ENCODE measurements around the gene TKT. TPM values are rescaled to one million over a fixed set of nuclear protein-coding genes. Genes with fewer than 3 reads are reported as not detected.
"Not testable (repeated sequence)": the region's sequence is repeated elsewhere in the genome, so short reads cannot be mapped to it uniquely, and the experiment has no call there.

Gene TKT
- total RNA-seq, 1 experiment from 2014 or later: 377 TPM

DNA sequence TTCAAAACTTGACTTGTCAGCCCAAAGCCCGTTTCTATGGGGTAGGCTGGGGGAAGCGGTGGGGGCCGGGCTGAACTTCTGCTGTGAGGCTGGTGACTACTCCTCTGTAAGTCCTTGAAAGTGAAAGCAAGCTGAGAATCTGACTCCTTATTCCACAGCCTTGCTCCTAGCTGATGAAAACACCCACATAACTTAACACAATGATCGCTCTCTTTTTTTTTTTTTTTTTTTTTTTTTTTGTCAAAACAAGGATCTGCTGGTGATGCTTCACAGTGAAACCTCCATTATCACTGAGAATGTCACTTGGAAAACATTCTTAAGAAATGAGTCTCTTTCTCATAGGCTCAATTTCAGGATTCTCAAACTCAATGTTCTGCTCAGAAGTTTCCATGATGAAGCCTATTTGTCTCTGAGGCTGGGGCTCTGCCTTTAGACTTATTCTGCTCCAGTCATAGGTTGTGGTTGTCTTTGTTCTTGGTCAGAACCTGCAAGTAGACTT, 31.4 kb upstream of the TKT start:
- Histone ChIP-seq H3K9ac (ENCODE audit: low read length) (no peak overlapping the region), H4K20me1 (ENCODE audit: insufficient read depth, low read depth, low read length) (no peaks in the 10 kb centered on the region), H3K4me2 (ENCODE audit: low read depth, low read length, poor library complexity, severe bottlenecking) (no peak overlapping the region), H3K4me3 (ENCODE audit: low read length) (no peak overlapping the region), H3K27ac (ENCODE audit: low read length) (no peak overlapping the region), H3K9me2 (replicated peaks; ENCODE audit: insufficient read depth, low read length) (no peaks in the 10 kb centered on the region), H2AFZ (ENCODE audit: low read length) (no peak overlapping the region), H3K4me1 (ENCODE audit: low read length) (no peaks in the 10 kb centered on the region), H3K79me2 (ENCODE audit: low read length) (no peaks in the 10 kb centered on the region), H3K9me3 (ENCODE audit: low read length) (no peaks in the 10 kb centered on the region), H3K36me3 (ENCODE audit: insufficient read depth, low read length) (0 out of 2 replicates have a peak, but pooled peaks cover 6% of the 10 kb centered on the region), H3K27me3 (ENCODE audit: low read length) (no peaks in the 10 kb centered on the region)
- no peak for DNase-seq

DNA sequence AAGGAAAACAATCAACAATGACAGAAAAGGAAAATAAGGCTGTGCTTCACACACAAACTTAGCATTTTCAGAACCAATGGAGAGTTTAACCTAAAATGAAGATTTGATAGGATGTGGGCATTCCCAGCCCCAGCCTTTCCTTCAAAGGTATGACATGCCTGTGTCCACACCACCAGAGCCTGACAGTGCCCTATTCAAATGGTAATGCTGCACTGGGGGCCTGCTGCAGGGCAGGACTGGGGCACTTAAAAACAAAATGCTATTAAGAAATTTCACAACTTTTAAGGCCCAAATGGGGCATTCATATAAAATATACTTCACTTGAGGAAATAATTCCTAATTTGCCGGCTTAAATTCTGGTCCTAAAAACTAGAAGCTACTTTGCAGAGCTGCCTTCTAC, 30.9 kb upstream of the TKT start:
- DNase-seq: no peak
- no peaks in the 10 kb centered on the region for H4K20me1 ChIP-seq (ENCODE audit: insufficient read depth, low read depth, low read length)
- no peaks in the 10 kb centered on the region for H3K9me2 ChIP-seq (replicated peaks; ENCODE audit: insufficient read depth, low read length)
- H3K9me3 ChIP-seq (ENCODE audit: low read length): no peaks in the 10 kb centered on the region
- H3K4me2 ChIP-seq (ENCODE audit: low read depth, low read length, poor library complexity, severe bottlenecking): no peak overlapping the region
- no peak overlapping the region for H3K9ac ChIP-seq (ENCODE audit: low read length)
- no peaks in the 10 kb centered on the region for H3K27me3 ChIP-seq (ENCODE audit: low read length)
- H3K4me1 ChIP-seq (ENCODE audit: low read length): no peaks in the 10 kb centered on the region
- no peaks in the 10 kb centered on the region for H3K79me2 ChIP-seq (ENCODE audit: low read length)
- 0 out of 2 replicates have a peak, but pooled peaks cover 6% of the 10 kb centered on the region for H3K36me3 ChIP-seq (ENCODE audit: insufficient read depth, low read length)
- no peak overlapping the region for H3K4me3 ChIP-seq (ENCODE audit: low read length)
- no peak overlapping the region for H2AFZ ChIP-seq (ENCODE audit: low read length)
- no peak overlapping the region for H3K27ac ChIP-seq (ENCODE audit: low read length)

DNA sequence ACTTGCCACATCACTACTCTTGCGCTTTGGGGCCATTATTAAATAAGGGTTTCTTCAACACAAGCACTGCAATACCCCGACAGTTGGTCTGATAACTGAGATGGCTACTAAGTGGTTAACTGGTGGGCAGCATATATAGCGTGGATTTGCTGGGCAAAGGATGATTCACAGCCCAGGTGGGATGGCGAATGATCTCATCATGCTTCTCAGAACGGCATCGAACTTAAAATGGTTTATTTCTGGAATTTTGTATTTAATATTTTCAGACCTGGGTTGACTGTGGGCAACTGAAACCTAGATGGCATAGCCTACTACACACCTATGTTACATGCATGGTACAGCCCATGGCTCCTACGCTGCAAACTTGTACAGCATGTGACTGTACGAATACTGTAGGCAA, 26.8 kb upstream of the TKT start:
- Histone ChIP-seq H3K4me1 (ENCODE audit: low read length) (no peaks in the 10 kb centered on the region), H3K4me2 (ENCODE audit: low read depth, low read length, poor library complexity, severe bottlenecking) (no peak overlapping the region), H3K27ac (ENCODE audit: low read length) (no peak overlapping the region), H4K20me1 (ENCODE audit: insufficient read depth, low read depth, low read length) (no peaks in the 10 kb centered on the region), H2AFZ (ENCODE audit: low read length) (no peak overlapping the region), H3K36me3 (ENCODE audit: insufficient read depth, low read length) (0 out of 2 replicates have a peak, but pooled peaks cover 6% of the 10 kb centered on the region), H3K27me3 (ENCODE audit: low read length) (no peaks in the 10 kb centered on the region), H3K79me2 (ENCODE audit: low read length) (no peaks in the 10 kb centered on the region), H3K9me2 (replicated peaks; ENCODE audit: insufficient read depth, low read length) (no peaks in the 10 kb centered on the region), H3K9ac (ENCODE audit: low read length) (no peak overlapping the region), H3K4me3 (ENCODE audit: low read length) (no peak overlapping the region), H3K9me3 (ENCODE audit: low read length) (no peaks in the 10 kb centered on the region)
- DNase-seq: no peak

DNA sequence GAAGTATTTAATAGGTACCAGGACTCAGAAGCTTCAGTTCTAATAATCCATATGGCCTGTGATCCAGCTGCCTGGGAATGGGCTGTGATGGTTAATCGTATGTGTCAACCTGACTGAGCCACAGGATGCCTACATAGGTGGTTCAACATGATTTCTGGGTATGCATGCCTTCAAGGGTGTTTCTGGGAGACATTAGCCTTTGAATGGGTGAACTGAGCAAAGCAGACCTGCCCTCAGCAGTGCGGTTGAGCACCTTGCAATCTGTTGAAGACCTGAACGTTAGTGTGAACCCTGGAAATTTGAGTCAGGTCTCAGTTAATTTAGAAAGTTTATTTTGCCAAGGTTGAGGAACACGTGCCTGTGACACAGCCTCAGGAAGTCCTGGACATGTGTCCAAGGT, 22.8 kb upstream of the TKT start:
- no peak overlapping the region for H3K27ac ChIP-seq (ENCODE audit: low read length)
- no peaks in the 10 kb centered on the region for H3K4me1 ChIP-seq (ENCODE audit: low read length)
- H3K9me3 ChIP-seq (ENCODE audit: low read length): no peaks in the 10 kb centered on the region
- no peak overlapping the region for H2AFZ ChIP-seq (ENCODE audit: low read length)
- DNase-seq: no peak
- H3K9ac ChIP-seq (ENCODE audit: low read length): no peak overlapping the region
- no peaks in the 10 kb centered on the region for H3K79me2 ChIP-seq (ENCODE audit: low read length)
- H3K9me2 ChIP-seq (replicated peaks; ENCODE audit: insufficient read depth, low read length): no peaks in the 10 kb centered on the region
- H3K4me3 ChIP-seq (ENCODE audit: low read length): no peak overlapping the region
- 0 out of 2 replicates have a peak, but pooled peaks cover 3% of the 10 kb centered on the region for H3K36me3 ChIP-seq (ENCODE audit: insufficient read depth, low read length)
- H3K4me2 ChIP-seq (ENCODE audit: low read depth, low read length, poor library complexity, severe bottlenecking): no peak overlapping the region
- H4K20me1 ChIP-seq (ENCODE audit: insufficient read depth, low read depth, low read length): no peaks in the 10 kb centered on the region
- H3K27me3 ChIP-seq (ENCODE audit: low read length): no peaks in the 10 kb centered on the region

DNA sequence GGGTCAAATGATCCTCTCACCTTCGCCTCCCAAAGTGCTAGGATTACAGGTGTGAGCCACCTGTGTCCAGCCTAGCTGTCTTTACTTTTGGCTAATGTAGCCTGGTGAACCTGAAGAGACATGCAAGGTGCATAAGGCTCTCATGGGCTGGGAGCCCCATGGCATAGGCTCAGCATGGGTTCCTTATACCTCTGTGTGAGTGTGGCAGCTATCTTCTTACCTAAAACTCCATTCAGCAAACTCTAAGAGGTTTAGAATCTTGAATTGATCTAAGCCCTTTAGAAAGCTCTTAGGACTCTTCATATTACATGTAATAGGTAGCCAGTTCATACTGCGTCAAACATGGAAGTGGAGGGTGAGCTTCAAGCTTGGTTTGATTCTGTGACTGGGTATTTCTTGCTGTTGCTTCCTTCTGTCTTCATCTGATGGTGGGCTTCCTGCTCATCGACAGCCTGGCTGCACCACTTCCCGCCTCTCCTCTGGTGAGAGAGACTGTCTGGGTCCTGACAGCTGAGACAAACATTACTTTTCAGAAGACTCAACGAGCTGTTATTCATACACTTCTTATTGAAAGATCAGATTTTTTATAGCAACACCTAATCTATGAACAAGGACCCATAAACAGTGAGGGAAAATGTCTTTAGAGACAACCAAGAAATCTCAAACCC, 19.2 kb upstream of the TKT start:
- Histone ChIP-seq H3K9ac (ENCODE audit: low read length) (no peak overlapping the region), H3K4me1 (ENCODE audit: low read length) (peaks cover 5% of the 10 kb centered on the region), H3K27ac (ENCODE audit: low read length) (no peak overlapping the region), H4K20me1 (ENCODE audit: insufficient read depth, low read depth, low read length) (no peaks in the 10 kb centered on the region), H3K36me3 (ENCODE audit: insufficient read depth, low read length) (no peaks in the 10 kb centered on the region), H3K4me2 (ENCODE audit: low read depth, low read length, poor library complexity, severe bottlenecking) (no peak overlapping the region), H3K9me3 (ENCODE audit: low read length) (no peaks in the 10 kb centered on the region), H3K9me2 (replicated peaks; ENCODE audit: insufficient read depth, low read length) (no peaks in the 10 kb centered on the region), H3K79me2 (ENCODE audit: low read length) (no peaks in the 10 kb centered on the region), H2AFZ (ENCODE audit: low read length) (no peak overlapping the region), H3K4me3 (ENCODE audit: low read length) (no peak overlapping the region), H3K27me3 (ENCODE audit: low read length) (no peaks in the 10 kb centered on the region)
- DNase-seq: no peak

DNA sequence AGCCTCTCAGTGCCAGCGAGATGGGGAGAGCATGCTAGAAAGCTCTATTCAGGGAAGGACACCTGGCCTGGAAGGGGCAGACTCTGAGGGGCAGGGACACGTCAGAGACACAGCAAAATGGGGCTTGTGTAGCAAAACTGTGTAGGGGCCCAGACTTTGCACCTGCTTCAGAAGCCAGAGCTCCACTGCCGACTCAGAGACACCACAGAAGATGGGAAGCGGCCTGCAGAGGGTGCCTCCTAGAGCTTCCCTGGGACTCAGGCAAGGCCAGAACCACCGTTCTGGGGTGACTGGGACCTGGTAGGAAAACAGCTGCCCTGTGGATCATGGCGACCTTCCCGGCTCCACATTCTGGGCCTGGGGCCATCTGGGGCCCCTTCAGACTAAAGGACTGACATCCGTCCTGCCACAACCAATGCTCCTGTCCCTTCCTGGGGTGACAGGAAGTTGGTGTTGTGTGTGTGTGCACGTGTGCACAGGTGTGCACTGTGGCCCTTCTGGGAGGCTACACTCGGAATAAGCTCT, 17.4 kb upstream of the TKT start:
- Histone ChIP-seq H3K4me1 (ENCODE audit: low read length) (peaks cover 11% of the 10 kb centered on the region), H3K9me3 (ENCODE audit: low read length) (no peaks in the 10 kb centered on the region), H2AFZ (ENCODE audit: low read length) (no peak overlapping the region), H3K36me3 (ENCODE audit: insufficient read depth, low read length) (no peaks in the 10 kb centered on the region), H4K20me1 (ENCODE audit: insufficient read depth, low read depth, low read length) (no peaks in the 10 kb centered on the region), H3K79me2 (ENCODE audit: low read length) (no peaks in the 10 kb centered on the region), H3K27me3 (ENCODE audit: low read length) (no peaks in the 10 kb centered on the region), H3K9me2 (replicated peaks; ENCODE audit: insufficient read depth, low read length) (no peaks in the 10 kb centered on the region), H3K27ac (ENCODE audit: low read length) (no peak overlapping the region), H3K4me2 (ENCODE audit: low read depth, low read length, poor library complexity, severe bottlenecking) (no peak overlapping the region), H3K4me3 (ENCODE audit: low read length) (no peak overlapping the region), H3K9ac (ENCODE audit: low read length) (no peak overlapping the region)
- no peak for DNase-seq

DNA sequence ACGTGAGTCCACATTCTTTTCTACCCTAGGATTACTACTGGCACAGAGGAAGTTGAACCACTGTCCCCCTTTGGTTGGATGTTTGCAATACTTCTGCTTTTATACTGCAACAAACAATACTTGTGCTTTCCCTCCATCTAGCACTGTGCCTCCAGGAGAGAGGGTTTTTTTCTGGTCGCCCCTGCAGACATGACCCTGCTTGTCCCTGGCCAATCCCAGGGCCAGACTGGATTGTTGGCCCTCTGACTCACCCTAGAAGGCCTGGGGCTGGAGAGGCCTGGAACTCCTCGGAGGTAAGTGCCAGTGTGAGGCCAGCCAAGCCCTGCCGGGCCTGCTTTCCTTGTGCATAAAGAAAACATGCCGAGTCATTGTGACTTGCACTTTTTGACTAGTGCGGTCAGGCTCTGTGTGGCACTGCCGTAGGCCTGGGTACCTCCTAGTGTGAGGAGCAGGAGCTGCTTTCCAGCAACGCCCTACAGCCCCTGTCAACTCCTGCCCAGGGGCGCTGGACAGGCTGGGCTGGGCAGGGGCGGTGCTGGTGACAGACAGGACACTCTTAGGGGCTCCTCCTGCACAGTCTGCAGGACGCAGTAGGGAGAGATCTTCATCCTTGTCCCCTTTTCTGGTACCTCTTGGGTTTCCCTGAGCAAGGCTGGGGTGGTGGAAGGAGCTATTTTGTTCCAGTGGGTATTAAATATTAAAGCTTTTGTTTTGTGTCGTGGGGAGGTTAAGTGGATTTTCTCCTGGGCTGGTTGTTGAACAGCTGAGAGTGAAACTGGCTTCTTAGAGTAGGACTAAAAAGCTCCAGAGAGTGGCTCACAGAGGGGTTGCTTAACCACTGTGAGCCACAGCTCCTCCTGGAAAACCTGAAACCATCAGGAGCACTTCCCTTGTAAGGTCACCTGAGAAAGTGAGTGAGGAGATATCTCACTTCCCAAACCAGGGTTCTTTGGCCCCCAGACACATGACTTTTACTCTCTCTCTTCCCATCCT, 14.4 kb upstream of the TKT start:
- Histone ChIP-seq H3K9me3 (ENCODE audit: low read length) (no peaks in the 10 kb centered on the region), H3K27ac (ENCODE audit: low read length) (no peak overlapping the region), H3K4me2 (ENCODE audit: low read depth, low read length, poor library complexity, severe bottlenecking) (peak overlapping the region; percentile 19), H4K20me1 (ENCODE audit: insufficient read depth, low read depth, low read length) (no peaks in the 10 kb centered on the region), H3K27me3 (ENCODE audit: low read length) (no peaks in the 10 kb centered on the region), H3K9me2 (replicated peaks; ENCODE audit: insufficient read depth, low read length) (no peaks in the 10 kb centered on the region), H3K9ac (ENCODE audit: low read length) (peak overlapping the region; percentile 22; the same call in 1 of the 2 replicates), H3K4me3 (ENCODE audit: low read length) (no peak overlapping the region), H2AFZ (ENCODE audit: low read length) (peak overlapping the region; percentile 12; the same call in 1 of the 2 replicates), H3K36me3 (ENCODE audit: insufficient read depth, low read length) (no peaks in the 10 kb centered on the region), H3K4me1 (ENCODE audit: low read length) (peaks cover 11% of the 10 kb centered on the region), H3K79me2 (ENCODE audit: low read length) (no peaks in the 10 kb centered on the region)
- DNase-seq: peak; percentile 72

DNA sequence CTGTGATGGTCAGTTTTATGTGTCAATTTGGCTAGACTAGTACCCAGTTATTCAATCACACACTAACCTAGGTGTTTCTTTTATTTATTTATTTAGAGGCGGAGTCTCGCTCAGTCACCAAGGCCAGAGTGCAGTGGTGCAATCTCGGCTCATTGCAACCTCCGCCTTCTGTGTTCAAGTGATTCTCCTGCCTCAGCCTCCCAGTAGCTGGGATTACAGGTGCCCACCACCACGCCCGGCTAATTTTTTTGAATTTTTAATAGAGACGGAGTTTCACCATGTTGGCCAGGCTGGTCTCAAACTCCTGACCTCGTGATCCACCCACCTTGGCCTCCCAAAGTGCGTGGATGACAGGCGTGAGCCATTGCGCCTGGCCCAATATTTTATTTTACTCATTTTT, 13.4 kb upstream of the TKT start:
- H3K9me2 ChIP-seq (replicated peaks; ENCODE audit: insufficient read depth, low read length); H3K27me3 ChIP-seq (ENCODE audit: low read length); H3K79me2 ChIP-seq (ENCODE audit: low read length); H3K27ac ChIP-seq (ENCODE audit: low read length); H3K36me3 ChIP-seq (ENCODE audit: insufficient read depth, low read length); H3K4me3 ChIP-seq (ENCODE audit: low read length); H3K9me3 ChIP-seq (ENCODE audit: low read length); DNase-seq; H4K20me1 ChIP-seq (ENCODE audit: insufficient read depth, low read depth, low read length); H2AFZ ChIP-seq (ENCODE audit: low read length); H3K9ac ChIP-seq (ENCODE audit: low read length); H3K4me2 ChIP-seq (ENCODE audit: low read depth, low read length, poor library complexity, severe bottlenecking): not testable (repeated sequence)
- H3K4me1 ChIP-seq (ENCODE audit: low read length): peaks cover 11% of the 10 kb centered on the region

Data from Karpas-422 (cell line).